K562 (cell line): ENCODE measurements around the gene NTRK2. TPM values are rescaled to one million over a fixed set of nuclear protein-coding genes. Genes with fewer than 3 reads are reported as not detected.

Experiments
- ATAC-seq: fragments of 200-7000 bp; cut with Tn5 transposase; 3 replicates; pipeline ENCODE4 v1.9.1; 2020; ENCODE audit warnings: moderate library complexity
- BruUV-seq: library from RNA; stranded (reverse); fragments of 400-500 nt; replicated peaks from 2 replicates; lab custom pipeline; 2021; lab: Mats Ljungman, UMichigan
- CTCF ChIA-PET: fragments of 300-600 bp; formaldehyde crosslinking; extraction: SDS; loops from one replicate; lab custom pipeline; 2021; ENCODE audit warnings: low intra/inter-chr PET ratio; lab: Yijun Ruan, JAX
- POLR2A ChIA-PET: fragments of 300-600, 350-650 bp; sonication (Branson Sonifier 250); formaldehyde crosslinking; extraction: SDS; loops from one replicate; lab custom pipeline; 2021; ENCODE audit warnings: antibody characterized with exemption, inconsistent platforms; lab: Yijun Ruan, JAX
- DNase-seq, 4 experiments: peaks; one replicate each; pipeline versions ENCODE4 v3.0.0 to v3.0.0-alpha.2; 2011 to 2018; ENCODE audit warnings: low spot score in 3 of 4, mixed read lengths in 3 of 4; ENCODE audit errors: extremely low read depth in 1 of 4
- FAIRE-seq: peaks from 2 replicates; lab custom pipeline; 2011; peaks lifted over from hg19 to GRCh38; lab: Jason Lieb, UNC
- H2AFZ ChIP-seq: 2 replicates; pipeline ENCODE4 v1.6.0; 2011; ENCODE audit warnings: low read depth, low read length, control low read depth, inconsistent platforms
- H3K27ac ChIP-seq: fragments of 200-600 bp; 3 replicates; pipeline ENCODE4 v1.8.0; 2011; ENCODE audit warnings: low read depth, mild to moderate bottlenecking, control low read depth, inconsistent platforms, low read length, moderate library complexity, mixed read lengths; ENCODE audit errors: extremely low read depth
- H3K27me3 ChIP-seq, 2 experiments: fragments of 300-600 bp in 1 of 2; 2 replicates in 1 of 2; 3 replicates in 1 of 2; pipeline versions ENCODE4 v1.6.0 to v1.8.0; 2011; ENCODE audit warnings: inconsistent platforms in 2 of 2, low read length in 2 of 2, mild to moderate bottlenecking in 1 of 2, mixed read lengths in 1 of 2, moderate library complexity in 1 of 2; ENCODE audit not compliant: control insufficient read depth in 2 of 2, insufficient read depth in 2 of 2
- H3K36me3 ChIP-seq: fragments of 300-600 bp; 3 replicates; pipeline ENCODE4 v1.8.0; 2011; ENCODE audit warnings: mild to moderate bottlenecking, low read length, inconsistent platforms; ENCODE audit not compliant: control insufficient read depth, insufficient read depth
- H3K4me1 ChIP-seq, 2 experiments: fragments of 200-600 bp in 1 of 2; replicated peaks in 1 of 2; 2 replicates in 1 of 2; 3 replicates in 1 of 2; pipeline versions ENCODE4 v1.5.1 to v1.8.0; 2011; ENCODE audit warnings: inconsistent platforms in 2 of 2, low read length in 2 of 2, mild to moderate bottlenecking in 1 of 2, mixed read lengths in 1 of 2, moderate library complexity in 1 of 2; ENCODE audit not compliant: control insufficient read depth in 2 of 2, insufficient read depth in 2 of 2
- H3K4me2 ChIP-seq: 2 replicates; pipeline ENCODE4 v1.6.1; 2011; ENCODE audit warnings: low read length, control low read depth, inconsistent platforms, mixed read lengths; ENCODE audit not compliant: insufficient read depth
- H3K4me3 ChIP-seq: fragments of 200-600 bp; sonication (generic), shearing (Covaris generic); 2 replicates; pipeline ENCODE4 v1.5.1; 2016; ENCODE audit warnings: control low read depth, inconsistent platforms
- H3K79me2 ChIP-seq: fragments of 200-600 bp; 3 replicates; pipeline ENCODE4 v1.8.0; 2011; ENCODE audit warnings: low read length, inconsistent platforms; ENCODE audit not compliant: control insufficient read depth, insufficient read depth
- H3K9ac ChIP-seq, 2 experiments: 2 replicates each; pipeline versions ENCODE4 v1.6.0 to v1.6.1; 2011; ENCODE audit warnings: low read depth in 2 of 2, low read length in 2 of 2, control low read depth in 1 of 2, inconsistent platforms in 1 of 2, mild to moderate bottlenecking in 1 of 2, mixed read lengths in 1 of 2; ENCODE audit not compliant: insufficient read depth in 1 of 2
- H3K9me1 ChIP-seq: one replicate; pipeline ENCODE4 v1.6.0; 2011; ENCODE audit warnings: inconsistent platforms, mild to moderate bottlenecking, low read length, moderate library complexity; ENCODE audit not compliant: control insufficient read depth, insufficient read depth
- H3K9me3 ChIP-seq: replicated peaks from 2 replicates; pipeline ENCODE4 v1.5.1; 2011; ENCODE audit warnings: low read depth, low read length, inconsistent platforms; ENCODE audit not compliant: control insufficient read depth, insufficient read depth
- H4K20me1 ChIP-seq: replicated peaks from 2 replicates; pipeline ENCODE4 v1.6.1; 2011; ENCODE audit warnings: low read length, inconsistent platforms, mixed read lengths; ENCODE audit not compliant: control insufficient read depth, insufficient read depth
- ARHGAP35 ChIP-seq: fragments of 450-650 bp; IDR thresholded peaks from 2 replicates; pipeline ENCODE4 v1.6.1; 2018; ENCODE audit not compliant: partially characterized antibody
- CBX5 ChIP-seq: IDR thresholded peaks from 2 replicates; pipeline ENCODE4 v1.6.1; 2014; ENCODE audit warnings: low read depth, borderline replicate concordance
- KLF16 ChIP-seq: IDR thresholded peaks from 2 replicates; pipeline ENCODE4 v1.6.1; 2016; ENCODE audit warnings: antibody characterized with exemption
- NFXL1 ChIP-seq: fragments of 450-650 bp; formaldehyde crosslinking; IDR thresholded peaks from 2 replicates; pipeline ENCODE4 v1.4.0; 2021; ENCODE audit warnings: mild to moderate bottlenecking
- POLR2H ChIP-seq: IDR thresholded peaks from 2 replicates; pipeline ENCODE4 v1.6.1; 2016; ENCODE audit warnings: missing genetic modification characterization, low read depth, mild to moderate bottlenecking, control low read depth, missing compliant biosample characterization, moderate library complexity
- RBM39 ChIP-seq: fragments of 200-400 bp; formaldehyde crosslinking; optimal IDR thresholded peaks from 2 replicates; pipeline ENCODE3; 2018; ENCODE audit warnings: low read depth, low read length
- SMAD1 ChIP-seq: fragments of 150-350 bp; IDR thresholded peaks from 2 replicates; pipeline ENCODE4 v1.6.1; 2014; ENCODE audit warnings: low read length, low read depth; ENCODE audit not compliant: partially characterized antibody
- SRSF1 ChIP-seq: fragments of 200-400 bp; formaldehyde crosslinking; IDR thresholded peaks from 2 replicates; pipeline ENCODE4 v1.6.1; 2017; ENCODE audit warnings: mild to moderate bottlenecking, low read depth, low read length, moderate library complexity
- TFAM ChIP-seq: fragments of 250-450 bp; sonication (Bioruptor Pico); conservative IDR thresholded peaks from 2 replicates; pipeline ENCODE4 v1.5.0; 2021; ENCODE audit warnings: mild to moderate bottlenecking, moderate library complexity
- ZHX1 ChIP-seq: fragments of 150-350 bp; conservative IDR thresholded peaks from 2 replicates; pipeline ENCODE4 v1.6.1; 2014; ENCODE audit warnings: low read length
- ZKSCAN3 ChIP-seq: fragments of 250-450 bp; sonication (Bioruptor Pico); IDR thresholded peaks from 2 replicates; pipeline ENCODE4 v1.4.0; 2020
- ZNF143 ChIP-seq: sonication (generic); formaldehyde crosslinking; IDR thresholded peaks from 2 replicates; pipeline ENCODE4 v1.9.0; 2022; ENCODE audit warnings: mild to moderate bottlenecking, missing genetic modification reagents
- ZNF354B ChIP-seq: fragments of 250-450 bp; sonication (Bioruptor Pico); IDR thresholded peaks from 2 replicates; pipeline ENCODE4 v1.4.0; 2020
- ZNF695 ChIP-seq: fragments of 450-650 bp; formaldehyde crosslinking; IDR thresholded peaks from 2 replicates; pipeline ENCODE4 v1.4.0; 2020; ENCODE audit warnings: mild to moderate bottlenecking, moderate library complexity
- ZNF766 ChIP-seq: fragments of 200-800 bp; sonication (Bioruptor generic); conservative IDR thresholded peaks from 2 replicates; pipeline ENCODE4 v1.6.1; 2016; ENCODE audit warnings: missing genetic modification characterization, missing compliant biosample characterization
- in situ Hi-C: fragments of 300-500 bp; cut with MboI; formaldehyde crosslinking; loops from 4 replicates; pipeline ENCODE4 v1.15.0; 2018; ENCODE audit warnings: inconsistent platforms, mixed read lengths
- intact Hi-C: fragments of 100-400 bp; cut with micrococcal nuclease; formaldehyde crosslinking; loops from 2 replicates; pipeline ENCODE4 v1.14.2; 2022
- polyA plus RNA-seq, 8 experiments: library from polyadenylated mRNA; depleted of rRNA in 4 of 8; stranded (reverse) in 5 of 8; unstranded in 3 of 8; fragments of >200 nt; fragmentation: Nextera tagmentation in 2 of 8; fragmentation: Illumina TruSeq in 1 of 8; extraction: Ambion mirVana in 2 of 8; extraction: Trizol in 1 of 8; gene quantifications; 2 replicates each; pipeline versions ENCODE4 v1.2.1 to v1.2.3, GENCODE V29; 2011 to 2014; ENCODE audit warnings: inconsistent platforms in 1 of 8, missing spikeins in 1 of 8
- total RNA-seq, 7 experiments: library from RNA; depleted of rRNA in 6 of 7; stranded (reverse); fragments of >200 nt in 6 of 7; fragmentation: Illumina TruSeq in 2 of 7; extraction: Trizol in 2 of 7; gene quantifications; 2 replicates each; pipeline versions ENCODE4 v1.2.1 to v1.2.3, GENCODE V29; 2011 to 2021; ENCODE audit warnings: low replicate concordance in 1 of 7

The NTRK2 gene
- total and polyA plus RNA-seq, 9 of the 15 experiments (the other 6 are each of a cell fraction or from before 2014, with no cell fraction given) = not detected

DNA sequence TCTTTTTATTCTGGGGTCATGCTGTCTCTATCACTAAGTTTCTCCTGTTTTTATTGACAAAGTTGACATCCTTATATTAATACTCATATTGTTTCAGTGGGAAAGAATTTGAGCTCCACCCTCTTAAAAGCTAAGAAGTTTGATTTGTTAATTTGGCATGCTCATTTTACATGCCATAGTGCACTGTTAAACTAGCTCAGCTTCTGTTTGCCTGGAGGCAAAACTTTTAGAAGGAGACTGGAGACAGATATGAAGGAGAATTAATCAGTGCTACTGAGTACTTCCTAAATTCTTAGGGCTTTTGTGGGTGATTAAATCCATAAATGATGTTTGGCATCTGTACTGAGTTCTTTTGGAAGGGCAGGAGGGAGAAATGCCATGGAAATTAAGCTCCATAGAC lies 138.9 kb downstream of the NTRK2 start:
- H4K20me1 ChIP-seq = no peaks in the 10 kb centered on the region
- no peak for ATAC-seq
- ChIA-PET CTCF (no interaction called here), POLR2A (no interaction called here)
- intact Hi-C loops (no loop called here), in situ Hi-C loops (no loop called here)
- no peak overlapping the region for H3K27ac ChIP-seq
- BruUV-seq = no TSS peak
- H3K9me1 ChIP-seq = no peaks in the 10 kb centered on the region
- TF ChIP-seq CBX5 (no peak), ZKSCAN3 (CRISPR knock-in tag) (no peak), NFXL1 (CRISPR knock-in tag) (no peak), ZNF143 (CRISPR knock-in tag) (no peak), ZHX1 (no peak), SMAD1 (no peak), RBM39 (no peak), POLR2H (tag) (no peak), KLF16 (no peak), ARHGAP35 (no peak), ZNF766 (no peak), SRSF1 (no peak), ZNF695 (CRISPR knock-in tag) (no peak), TFAM (CRISPR knock-in tag) (no peak), ZNF354B (no peak)
- no peaks in the 10 kb centered on the region for H3K4me1 ChIP-seq
- no peak for FAIRE-seq
- no peaks in the 10 kb centered on the region for H3K9me3 ChIP-seq
- no peaks in the 10 kb centered on the region for H3K27me3 ChIP-seq
- H3K9ac ChIP-seq = no peak overlapping the region
- H2AFZ ChIP-seq = no peak overlapping the region
- H3K4me2 ChIP-seq = no peak overlapping the region
- no peaks in the 10 kb centered on the region for H3K36me3 ChIP-seq
- DNase-seq = no peak
- H3K4me3 ChIP-seq = no peak overlapping the region
- no peaks in the 10 kb centered on the region for H3K79me2 ChIP-seq
